Measurements from ENCODE around the gene HEXD.
"Not testable (repeated sequence)": the region's sequence is repeated elsewhere in the genome, so short reads cannot be mapped to it uniquely, and the experiment has no call there.

DNA sequence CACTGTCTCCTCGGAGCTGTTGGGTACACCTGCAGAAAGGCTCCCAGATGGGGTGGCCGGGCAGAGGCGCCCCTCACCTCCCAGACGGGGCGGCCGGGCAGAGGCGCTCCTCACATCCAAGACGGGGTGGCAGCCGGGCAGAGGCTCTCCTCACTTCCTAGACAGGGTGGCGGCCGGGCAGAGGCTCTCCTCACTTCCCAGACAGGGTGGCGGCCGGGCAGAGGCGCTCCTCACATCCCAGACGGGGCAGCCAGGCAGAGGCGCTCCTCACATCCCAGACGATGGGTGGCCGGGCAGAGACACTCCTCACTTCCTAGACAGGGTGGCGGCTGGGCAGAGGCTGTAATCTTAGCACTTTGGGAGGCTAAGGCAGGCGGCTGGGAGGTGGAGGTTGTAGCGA lies 35.6 kb downstream of the HEXD start:
- TF ChIP-seq EZH2phosphoT487 (IDR thresholded peaks at IDR 0.05; ENCODE audit: insufficient read depth, low read depth); EZH2 (IDR thresholded peaks at IDR 0.05; ENCODE audit: insufficient read depth, poor library complexity, severe bottlenecking): not testable (repeated sequence)
